ENCODE measurements around the gene EIF4A3.
"Not testable (repeated sequence)": the region's sequence is repeated elsewhere in the genome, so short reads cannot be mapped to it uniquely, and the experiment has no call there.

Gene EIF4A3

GRCh38 chr17:80171681-80172080, 24.8 kb upstream of the EIF4A3 start:
- DNase-seq: no peak

DNA sequence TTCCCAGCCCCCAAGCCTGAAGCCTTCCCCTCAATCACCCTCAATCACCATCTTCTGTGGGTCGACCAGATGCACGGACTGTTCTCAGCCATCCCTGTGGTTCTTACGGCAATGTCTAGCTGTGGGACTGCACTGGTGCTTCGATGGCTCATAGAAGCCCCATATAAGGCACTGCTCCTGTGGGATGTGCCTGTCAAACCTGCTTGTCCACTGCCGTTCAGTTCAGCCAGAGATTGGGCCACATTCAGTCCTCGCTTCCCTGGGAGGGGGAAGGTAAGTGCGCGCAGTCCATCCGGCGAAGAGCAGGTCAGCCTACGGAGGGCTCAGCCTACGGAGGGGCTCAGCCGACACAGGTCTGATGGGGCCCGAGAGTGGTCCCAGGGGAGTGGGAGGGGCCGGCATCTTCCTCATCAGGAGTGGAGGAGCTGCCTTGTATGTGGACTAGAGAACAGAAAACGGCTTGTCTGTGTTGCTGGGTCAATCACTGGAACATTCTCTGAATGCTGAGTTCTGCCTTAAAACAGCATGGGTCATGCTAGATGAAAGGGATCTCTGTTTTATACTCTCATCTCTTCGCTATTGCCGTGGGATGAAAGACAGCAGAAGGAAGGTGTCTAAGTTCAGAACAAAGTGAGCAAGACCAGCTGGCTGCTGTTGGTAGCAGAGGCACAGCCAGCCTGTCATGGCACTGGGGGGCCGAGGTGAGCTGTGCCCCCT, 23.0 kb upstream of the EIF4A3 start, which contains the start of gene CARD14:
Gene CARD14, plus strand, starts transcription at position 247 of the 717 bp plus-strand sequence. CDS start 11,409 bp downstream, outside the sequence.
- no peak for DNase-seq

- no peak for DNase-seq
Measured at GRCh38 chr17:80169107-80169506, 22.2 kb upstream of the EIF4A3 start.

- DNase-seq: peak; percentile 32
Measured at GRCh38 chr17:80168371-80168770, 21.4 kb upstream of the EIF4A3 start.

DNA sequence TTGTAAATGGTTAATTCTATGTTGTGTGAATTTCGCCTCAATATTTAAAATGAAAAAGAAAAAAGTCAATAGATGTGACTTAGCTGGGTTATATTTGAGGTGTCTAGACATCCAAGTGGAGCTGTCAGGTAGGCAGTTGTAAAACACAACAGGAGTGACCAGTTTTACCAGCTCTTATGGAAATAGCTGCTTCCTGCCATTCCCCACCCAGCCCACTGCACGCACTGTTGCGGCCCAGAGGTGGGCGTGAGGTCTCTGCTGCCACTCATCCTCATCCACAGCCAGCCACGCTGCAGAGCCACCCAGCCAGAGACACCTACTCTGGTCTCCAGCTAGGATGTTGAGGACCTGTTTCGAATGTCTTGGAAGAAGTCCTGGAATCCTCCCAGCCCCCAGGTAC, 19.5 kb upstream of the EIF4A3 start:
- DNase-seq: no peak

DNA sequence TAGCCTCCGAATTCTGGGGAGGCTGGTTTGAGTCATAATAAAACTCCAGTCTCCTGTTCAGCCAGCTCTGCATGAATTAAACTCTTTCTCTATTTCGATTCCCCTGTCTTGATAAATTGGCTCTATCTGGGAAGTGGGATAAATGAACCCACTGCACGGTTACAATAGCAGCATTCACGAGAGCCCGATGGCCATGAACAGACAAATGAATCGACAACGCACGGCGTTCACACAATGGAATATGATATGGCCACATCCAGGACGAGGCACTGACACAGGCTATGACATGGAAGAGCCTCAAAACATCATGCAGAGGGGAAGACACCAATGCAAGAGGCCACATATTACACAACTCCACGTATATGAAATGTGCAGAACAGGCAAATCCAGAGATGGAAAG, 17.3 kb upstream of the EIF4A3 start:
- no peak for DNase-seq

DNA sequence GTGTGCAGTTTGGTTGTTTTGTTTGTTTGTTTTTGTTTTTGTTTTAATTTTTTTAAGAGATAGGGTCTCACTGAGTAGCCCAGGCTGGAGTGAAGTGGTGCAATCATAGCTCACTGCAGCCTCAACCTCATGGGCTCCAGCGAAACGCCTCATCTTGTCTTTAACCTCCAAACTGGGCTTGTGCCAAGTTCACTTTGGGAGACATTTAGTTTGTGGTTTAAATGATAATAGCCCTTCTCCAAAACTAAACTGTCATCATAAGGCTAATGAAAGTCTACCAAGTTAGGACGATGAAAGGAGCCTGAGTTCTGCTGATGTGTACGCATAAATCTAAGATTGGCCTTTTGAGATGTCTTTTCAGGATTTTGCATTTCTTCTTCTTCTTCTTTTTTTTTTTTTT, 16.4 kb upstream of the EIF4A3 start:
- peak; percentile 95 for DNase-seq

DNA sequence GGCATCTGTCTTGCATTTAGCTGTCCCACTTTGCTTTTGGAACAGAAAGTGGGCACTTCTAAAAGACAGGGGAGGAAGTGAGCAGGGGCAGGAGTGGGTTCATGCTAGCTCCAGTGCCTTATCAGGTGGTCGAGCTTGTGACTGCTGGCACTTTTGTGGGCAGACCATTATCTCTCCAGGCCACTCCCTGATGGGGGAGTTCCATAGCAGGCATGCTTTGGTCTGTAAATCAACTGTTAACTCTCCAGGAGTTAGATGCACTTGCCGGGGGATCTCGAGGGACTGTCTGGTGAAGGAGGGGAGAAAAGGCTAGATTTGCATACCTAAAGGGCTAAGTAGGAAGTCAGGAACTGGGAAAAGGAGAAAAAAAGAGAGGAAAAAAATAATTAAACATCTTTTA, 13.6 kb upstream of the EIF4A3 start:
- DNase-seq: peak; percentile 95

GRCh38 chr17:80158846-80159245, 11.9 kb upstream of the EIF4A3 start:
- no peak for DNase-seq

DNA sequence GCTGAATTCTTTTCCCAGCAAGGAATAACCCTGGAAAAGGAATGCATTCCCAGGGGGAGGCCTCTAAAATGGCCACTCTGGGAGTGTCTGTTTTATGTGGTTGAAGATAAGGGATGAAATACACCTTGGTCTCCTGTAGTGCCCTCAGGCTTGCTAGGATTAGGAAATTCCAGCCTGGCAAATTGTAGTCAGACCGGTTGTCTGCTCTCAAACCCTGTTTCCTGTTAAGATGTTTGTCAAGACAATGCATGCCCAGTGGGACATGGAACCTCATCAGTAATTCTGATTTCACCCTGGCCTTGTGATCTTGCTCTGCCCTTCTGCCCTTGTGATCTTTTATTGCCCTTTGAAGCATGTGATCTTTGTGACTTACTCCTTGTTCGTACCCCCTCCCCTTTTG, 8.7 kb upstream of the EIF4A3 start:
- not testable (repeated sequence) for DNase-seq

GRCh38 chr17:80154166-80154565, 7.2 kb upstream of the EIF4A3 start:
- no peak for DNase-seq

DNA sequence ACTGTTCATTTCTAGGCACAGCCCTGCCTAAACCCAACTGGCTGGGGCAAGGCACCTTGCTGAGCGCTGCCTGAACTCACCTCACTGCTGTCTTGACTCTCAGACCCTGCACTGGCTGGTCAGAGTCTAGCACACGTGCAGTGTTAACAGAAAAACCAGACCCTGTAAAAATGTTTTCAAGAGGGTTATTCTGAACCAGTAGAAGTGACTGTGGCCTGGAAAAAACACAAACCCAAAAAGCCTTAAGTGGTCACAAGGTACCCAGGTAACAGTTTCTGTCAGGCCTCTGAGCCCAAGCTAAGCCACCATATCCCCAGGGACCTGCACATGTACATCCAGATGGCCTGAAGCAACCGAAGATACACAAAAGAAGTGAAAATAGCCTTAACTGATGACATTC, 6.1 kb upstream of the EIF4A3 start:
- no peak for DNase-seq

DNA sequence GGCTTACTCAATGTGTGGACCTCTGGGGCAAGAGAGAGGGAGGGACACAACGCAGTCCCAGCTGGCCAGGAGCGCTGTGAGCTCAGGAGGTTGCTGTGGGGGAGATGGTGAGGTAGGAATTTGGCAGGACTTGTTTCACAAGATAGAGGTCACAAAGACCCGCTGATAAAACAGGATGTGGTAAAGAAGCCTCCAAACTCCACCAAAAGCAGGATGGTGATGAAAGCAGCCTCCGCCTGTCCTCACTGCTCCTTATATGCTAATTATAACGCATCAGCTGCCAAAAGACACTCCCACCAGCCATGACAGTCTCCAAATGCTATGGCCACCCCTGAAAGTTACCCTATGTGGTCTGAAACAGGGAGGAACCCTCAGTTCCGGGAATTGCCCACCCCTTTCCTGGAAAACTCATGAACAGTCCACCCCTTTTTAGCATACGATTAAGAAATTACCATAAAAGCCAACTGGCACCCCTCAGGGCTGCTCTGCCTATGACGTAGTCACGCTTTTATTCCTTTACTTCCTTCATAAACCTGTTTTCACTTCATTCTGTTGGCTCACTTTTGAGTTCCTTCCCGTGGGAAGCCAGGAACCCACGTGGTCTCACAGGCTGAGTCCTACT, 5.3 kb upstream of the EIF4A3 start:
- DNase-seq: peak; percentile 85

DNA sequence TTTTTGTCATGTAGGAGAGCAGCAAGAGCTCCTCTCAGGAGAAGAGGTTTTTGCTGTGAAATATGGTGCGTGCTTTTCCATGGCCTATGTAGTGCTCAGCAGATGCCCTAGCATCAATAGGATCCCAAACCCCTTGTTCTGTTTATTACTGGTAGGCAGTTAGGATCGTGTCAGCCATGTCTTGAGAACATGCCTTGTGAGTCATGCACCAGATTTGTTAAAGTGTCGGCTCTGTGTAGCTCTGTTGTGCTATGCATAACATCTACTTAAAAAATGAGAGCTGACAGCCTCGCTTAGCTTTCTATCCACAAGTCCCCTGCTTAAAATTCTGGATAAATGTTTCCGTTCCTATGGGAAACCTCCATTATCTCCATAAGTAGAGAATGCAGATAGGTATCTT, 4.4 kb upstream of the EIF4A3 start:
- no peak for DNase-seq

- DNase-seq: peak; percentile 54
Measured at GRCh38 chr17:80146121-80147034, 550 bp downstream of the EIF4A3 start.

- no peak for DNase-seq
Measured at GRCh38 chr17:80145076-80146075, 1.6 kb downstream of the EIF4A3 start.

GRCh38 chr17:80142929-80143328, 4.0 kb downstream of the EIF4A3 start:
- no peak for DNase-seq

DNA sequence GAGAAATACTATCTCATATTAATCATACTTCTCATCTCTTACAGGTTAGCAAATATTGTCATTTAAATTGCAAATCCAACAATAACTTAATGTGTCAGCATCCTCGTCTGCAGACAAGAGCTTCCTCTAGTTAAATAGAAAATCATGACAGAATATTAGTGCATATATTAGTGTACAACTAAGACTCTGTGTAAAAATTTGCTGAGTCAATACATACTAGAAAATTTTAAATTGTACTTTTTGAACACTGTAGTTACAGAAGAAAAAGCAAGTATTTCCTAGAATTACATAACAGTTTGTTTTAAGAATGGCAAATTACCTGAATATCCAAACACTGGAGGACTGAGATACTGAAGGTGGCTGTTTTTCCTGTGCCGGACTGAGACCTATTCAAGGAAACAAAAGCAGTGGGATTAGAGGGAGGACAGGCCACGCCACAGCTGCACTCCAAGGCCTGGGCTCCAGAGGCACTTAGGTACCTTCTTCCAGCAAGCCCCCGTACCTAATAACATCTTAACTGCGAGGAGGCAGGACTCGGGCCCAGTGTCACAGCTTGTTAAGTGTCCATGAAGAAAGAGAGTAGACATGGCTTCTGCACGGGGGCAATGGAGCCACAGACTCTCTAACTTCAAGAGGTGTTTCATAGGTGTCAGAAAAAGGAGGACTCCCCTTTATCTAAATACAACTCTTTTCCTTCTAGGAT, 5.3 kb downstream of the EIF4A3 start:
- DNase-seq: no peak

DNA sequence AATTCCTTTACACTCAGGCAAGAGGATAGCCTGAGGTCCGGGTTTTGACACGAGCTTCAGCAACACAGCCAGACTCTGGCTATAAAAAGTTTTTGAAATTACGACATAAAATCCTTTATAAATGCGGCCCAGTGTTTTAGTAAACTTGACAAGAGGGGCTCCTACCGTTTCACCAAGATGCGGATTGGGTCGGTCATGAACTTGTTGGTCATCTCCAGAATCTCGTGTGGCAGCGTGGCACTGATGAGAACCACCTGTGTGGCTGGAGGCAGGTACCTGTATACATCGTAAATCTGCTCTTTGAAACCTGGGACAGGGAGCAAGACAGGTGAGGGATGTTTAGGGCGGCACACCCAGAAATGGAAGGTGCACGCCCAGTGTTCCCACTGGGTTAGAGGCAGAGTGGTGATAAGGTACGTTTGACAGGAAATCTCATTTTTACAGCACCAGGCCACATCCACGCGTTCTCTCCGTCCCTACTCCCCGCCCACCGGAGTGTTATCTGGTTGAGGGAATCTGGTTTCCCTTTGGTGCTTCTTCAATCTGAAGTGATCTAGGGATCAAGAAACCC, 8.0 kb downstream of the EIF4A3 start:
- no peak for DNase-seq

DNA sequence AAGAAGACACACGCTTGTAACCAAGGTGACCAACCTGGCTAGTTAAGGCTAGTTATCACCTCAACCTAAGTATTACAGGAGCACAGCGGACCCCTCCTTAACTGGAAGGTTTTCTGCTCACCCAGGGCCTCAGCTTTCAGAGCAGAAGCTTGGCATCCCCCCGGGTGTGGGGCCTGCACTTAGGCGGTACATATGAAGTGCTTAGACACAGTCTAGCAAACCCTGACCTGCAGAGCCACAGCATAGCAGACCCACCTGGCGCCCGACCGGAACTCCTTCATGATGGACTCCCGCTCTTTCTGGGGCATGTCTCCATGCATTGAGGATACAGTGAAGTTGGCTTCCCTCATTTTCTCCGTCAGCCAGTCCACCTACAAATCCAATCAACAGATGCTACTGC, 9.8 kb downstream of the EIF4A3 start:
- DNase-seq: no peak

- no peak for DNase-seq
Measured at GRCh38 chr17:80133626-80133970, 13.3 kb downstream of the EIF4A3 start.

All from hematopoietic multipotent progenitor cell treated with erythropoietin and hydrocortisone succinate and interleukin-3 and kit ligand, for 6 days (in vitro differentiated cells).